Lower leg skin (tissue), 4 donors: Measurements from ENCODE around the gene EPB42. TPM values are rescaled to one million over a fixed set of nuclear protein-coding genes. Genes with fewer than 3 reads are reported as not detected.
A peak's percentile ranks its signal among the peaks of the same experiment; 100 is the strongest.

ENCODE experiments used
- DNase-seq, 2 donors: peaks; one replicate each; pipeline ENCODE4 v3.0.0-alpha.2; 2019; ENCODE audit warnings: low spot score in 2 of 2
- H3K4me3 ChIP-seq: fragments of 200-600 bp; sonication (generic); 2 replicates; pipeline ENCODE4 v1.5.1; 2017; ENCODE audit warnings: mild to moderate bottlenecking, low read depth; ENCODE audit not compliant: poor library complexity, severe bottlenecking
- POLR2A ChIP-seq, 2 donors: fragments of 450-650 bp; IDR thresholded peaks; one replicate each; pipeline ENCODE4 v1.6.1; 2016 to 2017; ENCODE audit warnings: antibody characterized with exemption in 2 of 2, mild to moderate bottlenecking in 1 of 2, moderate library complexity in 1 of 2
- WGBS, 2 donors: methylation state at CpG; one replicate each; pipeline ENCODE4 v1.1.5; 2018; 5-methylcytosine and 5-hydroxymethylcytosine counted together
- intact Hi-C: fragments of 100-400 bp; cut with DNase I; formaldehyde crosslinking; loops from one replicate; pipeline ENCODE4 v1.15.0; 2023; ENCODE audit warnings: low total_unique reads
- total RNA-seq, 4 donors: library from RNA; depleted of rRNA; stranded (reverse); fragments of >200 nt; gene quantifications; one replicate each; pipeline ENCODE4 v1.1.0, GENCODE V29; 2016
- TF ChIP-seq, protein P1 (sequence below), 3 donors: fragments of 450-650 bp; IDR thresholded peaks; one replicate each; pipeline ENCODE4 v1.5.1; 2016; ENCODE audit warnings: antibody characterized with exemption in 3 of 3, mild to moderate bottlenecking in 3 of 3, moderate library complexity in 2 of 3

Gene EPB42
- total RNA-seq = under 1 TPM in 1 of 4 donors, not detected in 3; 0.20 TPM

DNA sequence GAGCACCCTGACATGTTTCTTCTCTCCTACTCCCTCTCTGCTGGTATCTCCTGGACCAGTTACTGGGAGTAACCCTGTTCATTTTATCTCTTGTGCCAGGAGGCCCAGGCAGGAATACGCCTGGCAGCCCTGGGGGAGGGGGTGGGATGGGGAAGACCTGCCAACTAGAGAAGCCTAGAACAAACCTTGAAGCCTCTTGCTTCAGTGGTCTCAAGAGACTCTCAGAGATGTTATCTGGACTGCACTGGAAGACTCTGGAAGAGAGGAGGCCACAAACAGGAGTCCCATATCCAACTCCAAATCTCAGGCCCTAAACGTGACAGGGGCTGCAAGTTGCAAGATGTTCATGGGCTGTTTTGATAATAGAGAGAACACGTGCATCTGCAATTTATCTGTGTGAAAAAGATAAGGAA, at the start of gene EPB42:
EPB42 (minus strand) TSS at position 28 of the 413 bp plus-strand sequence. CDS start 193 bp downstream, outside the sequence.
- no peak for DNase-seq
- TF ChIP-seq, protein P1, sequence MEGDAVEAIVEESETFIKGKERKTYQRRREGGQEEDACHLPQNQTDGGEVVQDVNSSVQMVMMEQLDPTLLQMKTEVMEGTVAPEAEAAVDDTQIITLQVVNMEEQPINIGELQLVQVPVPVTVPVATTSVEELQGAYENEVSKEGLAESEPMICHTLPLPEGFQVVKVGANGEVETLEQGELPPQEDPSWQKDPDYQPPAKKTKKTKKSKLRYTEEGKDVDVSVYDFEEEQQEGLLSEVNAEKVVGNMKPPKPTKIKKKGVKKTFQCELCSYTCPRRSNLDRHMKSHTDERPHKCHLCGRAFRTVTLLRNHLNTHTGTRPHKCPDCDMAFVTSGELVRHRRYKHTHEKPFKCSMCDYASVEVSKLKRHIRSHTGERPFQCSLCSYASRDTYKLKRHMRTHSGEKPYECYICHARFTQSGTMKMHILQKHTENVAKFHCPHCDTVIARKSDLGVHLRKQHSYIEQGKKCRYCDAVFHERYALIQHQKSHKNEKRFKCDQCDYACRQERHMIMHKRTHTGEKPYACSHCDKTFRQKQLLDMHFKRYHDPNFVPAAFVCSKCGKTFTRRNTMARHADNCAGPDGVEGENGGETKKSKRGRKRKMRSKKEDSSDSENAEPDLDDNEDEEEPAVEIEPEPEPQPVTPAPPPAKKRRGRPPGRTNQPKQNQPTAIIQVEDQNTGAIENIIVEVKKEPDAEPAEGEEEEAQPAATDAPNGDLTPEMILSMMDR (IDR thresholded peaks at IDR 0.05) = no peak
- no peak for TF ChIP-seq POLR2A (IDR thresholded peaks at IDR 0.05)
- no peak within 1 kb of the TSS for H3K4me3 ChIP-seq
- intact Hi-C loops = no loop called here
- 73 to 82% methylated on average over 3 of the region's 3 CpGs for WGBS, 2 donors

DNA sequence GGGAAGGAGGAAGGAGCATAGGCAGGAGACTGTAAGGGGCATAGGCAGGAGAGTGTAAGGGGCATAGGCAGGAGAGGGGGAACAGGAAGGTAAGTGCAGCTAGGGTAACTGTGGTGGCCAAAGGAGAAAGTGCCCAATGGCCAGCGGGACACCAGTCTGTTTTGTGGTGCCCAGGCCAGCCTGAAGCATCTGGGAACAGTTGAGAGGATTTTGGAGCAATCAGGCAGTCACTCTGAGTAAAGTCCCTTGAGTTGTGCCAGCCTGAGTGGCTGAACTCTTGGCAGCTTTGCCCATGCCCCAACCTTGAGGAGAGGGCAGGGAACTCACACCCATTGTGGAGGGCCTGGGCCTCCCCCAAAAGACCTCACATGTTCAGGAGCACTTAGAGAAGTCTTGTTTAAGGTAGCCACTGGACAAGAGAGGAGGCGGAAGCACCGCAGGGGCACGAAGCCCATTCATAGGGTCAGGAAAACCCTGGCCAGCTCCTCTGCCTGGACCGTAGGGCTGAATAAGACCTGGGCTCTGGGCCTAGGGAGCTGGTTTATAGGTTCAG, 49.4 kb upstream of the EPB42 start:
- H3K4me3 ChIP-seq = no peak overlapping the region
- 82 to 84% methylated on average over 5 of the region's 5 CpGs for WGBS, 2 donors
- DNase-seq = peak in 1 of 2 donors; percentile 67
- intact Hi-C loops = no loop called here
- TF ChIP-seq POLR2A (IDR thresholded peaks at IDR 0.05) = no peak
- TF ChIP-seq, protein P1 (IDR thresholded peaks at IDR 0.05) = no peak

DNA sequence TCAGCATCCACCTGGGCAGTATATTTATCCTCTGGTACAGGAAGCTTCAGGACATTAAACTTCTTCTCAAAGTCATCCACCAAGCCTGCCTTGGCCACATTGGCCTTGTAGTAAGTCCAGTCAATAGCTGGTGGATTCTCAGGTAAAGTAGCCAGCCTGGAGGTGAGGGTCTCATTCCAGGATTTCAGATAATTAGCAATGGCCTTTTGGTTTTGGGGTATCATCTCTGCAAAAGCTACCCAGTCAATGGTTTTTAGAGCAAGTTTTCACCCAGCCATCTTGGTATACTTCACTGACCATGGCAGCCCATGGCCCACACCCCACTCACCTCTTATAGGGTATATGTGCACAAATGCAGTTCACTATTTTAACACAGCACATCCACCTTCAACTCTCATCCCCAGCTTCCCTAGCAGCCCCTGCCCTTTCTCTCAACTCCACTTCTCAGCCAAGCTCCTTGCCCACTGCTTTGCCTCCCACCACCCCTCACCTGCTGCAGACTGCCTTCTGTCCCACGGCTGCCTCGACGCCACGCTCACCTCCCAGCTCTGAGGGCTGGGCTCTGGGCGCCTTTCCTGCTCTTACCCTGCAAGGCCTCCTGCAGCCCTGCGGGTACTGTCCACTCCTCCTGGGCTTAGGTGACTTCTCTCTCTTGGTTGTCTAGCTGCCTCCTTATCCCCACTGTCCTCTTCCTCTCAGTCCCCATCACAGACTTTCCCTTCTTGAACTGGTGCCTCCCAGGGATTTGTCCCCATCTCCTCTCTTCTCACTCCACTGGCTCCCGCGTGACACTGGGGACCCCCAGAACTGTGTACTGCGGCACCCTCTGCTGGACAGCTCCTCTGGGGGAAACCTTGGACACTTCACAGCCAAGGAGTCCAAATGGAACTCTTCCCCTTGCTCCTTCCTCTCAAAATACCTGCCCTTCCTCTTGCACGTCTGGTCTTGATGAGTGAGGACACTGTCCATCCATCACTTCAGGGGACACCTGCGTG, 47.6 kb upstream of the EPB42 start:
- no peak overlapping the region for H3K4me3 ChIP-seq
- no peak for TF ChIP-seq POLR2A (IDR thresholded peaks at IDR 0.05)
- TF ChIP-seq, protein P1 (IDR thresholded peaks at IDR 0.05) = no peak
- DNase-seq = peak in 1 of 2 donors; percentile 81
- intact Hi-C loops = no loop called here
- WGBS, 2 donors = 64 to 68% methylated on average over 11 of the region's 11 CpGs

DNA sequence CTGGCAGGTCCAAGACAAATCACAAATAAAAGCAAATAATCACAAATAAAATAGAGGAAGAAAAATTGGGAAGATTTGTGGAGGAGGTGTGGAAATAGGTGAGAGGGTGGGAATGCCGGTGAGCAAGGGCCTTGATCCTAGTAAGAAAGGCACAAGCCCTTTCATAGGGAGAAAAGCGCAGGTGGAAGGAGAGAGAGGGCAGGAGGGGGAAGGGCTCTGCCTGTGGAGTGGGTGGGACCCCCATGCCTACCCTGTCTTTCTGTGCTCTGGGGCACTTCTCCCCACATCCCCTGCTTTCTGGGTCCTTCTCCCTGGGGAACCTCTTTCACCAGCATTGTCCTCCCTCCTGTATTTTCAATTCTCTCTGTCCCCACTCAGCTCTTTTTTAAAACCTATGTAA, 46.6 kb upstream of the EPB42 start:
- peak in 1 of 2 donors; percentile 40 for DNase-seq
- no peak overlapping the region for H3K4me3 ChIP-seq
- intact Hi-C loops = no loop called here
- 89 to 93% methylated on average over 2 of the region's 2 CpGs for WGBS, 2 donors
- TF ChIP-seq, protein P1 (IDR thresholded peaks at IDR 0.05) = no peak
- TF ChIP-seq POLR2A (IDR thresholded peaks at IDR 0.05) = no peak

DNA sequence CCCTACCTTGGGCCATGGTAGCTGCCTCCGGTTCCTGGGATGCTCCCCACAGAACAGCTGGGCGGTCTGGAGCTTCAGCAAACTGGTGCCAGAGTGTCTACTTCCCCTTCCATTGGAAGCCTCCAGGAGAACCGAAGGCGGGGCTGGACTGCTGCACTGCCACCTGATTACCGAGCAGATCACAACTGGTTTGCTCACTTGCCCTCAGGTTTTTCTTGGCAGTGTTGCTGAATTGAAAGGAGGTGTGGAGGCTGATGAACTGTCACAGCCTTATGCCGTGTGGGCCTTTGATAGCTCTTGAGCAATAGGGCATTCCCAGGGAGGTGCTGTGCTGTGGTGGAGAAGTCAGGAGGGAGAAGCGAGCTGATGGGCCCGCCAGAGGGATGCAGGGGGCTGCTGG, 46.0 kb upstream of the EPB42 start, which contains the start of gene TGM5:
TGM5 (minus strand) TSS at position 95 of the 400 bp plus-strand sequence; CDS start at position 16, 79 bp downstream.
- DNase-seq = peak; percentile 72 to 89

More for the DNA sequence above, 46.0 kb upstream of the EPB42 start, which contains the start of gene TGM5:
- intact Hi-C loops = no loop called here
- H3K4me3 ChIP-seq = no peak within 1 kb of the TSS
- TF ChIP-seq, protein P1 (IDR thresholded peaks at IDR 0.05) = no peak
- TF ChIP-seq POLR2A (IDR thresholded peaks at IDR 0.05) = no peak
- whole genome bisulfite sequencing, 2 donors = 41 to 52% methylated on average over 8 of the region's 8 CpGs
